Chondrocyte (in vitro differentiated cells): ENCODE data around the gene DUSP15. TPM values are rescaled to one million over a fixed set of nuclear protein-coding genes. Genes with fewer than 3 reads are reported as not detected.

Experiments used
- DNase-seq: peaks from one replicate; pipeline ENCODE4 v3.0.0; 2021; ENCODE audit warnings: mixed read lengths, low spot score
- H3K27ac Mint-ChIP-seq: one replicate; pipeline ENCODE4 v1.8.0; 2021; ENCODE audit warnings: mild to moderate bottlenecking, moderate library complexity, mixed read lengths; ENCODE audit not compliant: unreplicated experiment
- H3K27me3 Mint-ChIP-seq: 2 replicates; pipeline ENCODE4 v1.8.0; 2021; ENCODE audit warnings: low read depth, mixed read lengths
- H3K36me3 Mint-ChIP-seq: 2 replicates; pipeline ENCODE4 v1.8.0; 2021; ENCODE audit warnings: low read depth, mixed read lengths
- H3K4me1 Mint-ChIP-seq: 2 replicates; pipeline ENCODE4 v1.8.0; 2021; ENCODE audit warnings: low read depth, mild to moderate bottlenecking, mixed read lengths
- H3K4me3 Mint-ChIP-seq: one replicate; pipeline ENCODE4 v1.8.0; 2021; ENCODE audit warnings: mild to moderate bottlenecking, moderate library complexity, mixed read lengths; ENCODE audit not compliant: unreplicated experiment
- H3K9me3 Mint-ChIP-seq: 2 replicates; pipeline ENCODE4 v1.8.0; 2021; ENCODE audit warnings: low read depth, mixed read lengths
- total RNA-seq: library from RNA; stranded (reverse); gene quantifications from 3 replicates; pipeline ENCODE4 v1.2.1, GENCODE V29; 2021
- TF ChIP-seq, protein P1 (sequence below): fragments of 200-600 bp; sonication (generic); IDR thresholded peaks from 2 replicates; pipeline ENCODE4 v1.5.0; 2021; ENCODE audit warnings: antibody characterized with exemption, mild to moderate bottlenecking, moderate library complexity

Gene DUSP15
- total RNA-seq, 1 donor from 2014 or later, result 11.5 TPM

GRCh38 chr20:31840906-31841816, 29.2 kb downstream of the DUSP15 start:
- no peaks in the 10 kb centered on the region for H3K27me3 Mint-ChIP-seq
- DNase-seq, result no peak
- peaks cover 2% of the 10 kb centered on the region for H3K36me3 Mint-ChIP-seq
- TF ChIP-seq, protein P1, sequence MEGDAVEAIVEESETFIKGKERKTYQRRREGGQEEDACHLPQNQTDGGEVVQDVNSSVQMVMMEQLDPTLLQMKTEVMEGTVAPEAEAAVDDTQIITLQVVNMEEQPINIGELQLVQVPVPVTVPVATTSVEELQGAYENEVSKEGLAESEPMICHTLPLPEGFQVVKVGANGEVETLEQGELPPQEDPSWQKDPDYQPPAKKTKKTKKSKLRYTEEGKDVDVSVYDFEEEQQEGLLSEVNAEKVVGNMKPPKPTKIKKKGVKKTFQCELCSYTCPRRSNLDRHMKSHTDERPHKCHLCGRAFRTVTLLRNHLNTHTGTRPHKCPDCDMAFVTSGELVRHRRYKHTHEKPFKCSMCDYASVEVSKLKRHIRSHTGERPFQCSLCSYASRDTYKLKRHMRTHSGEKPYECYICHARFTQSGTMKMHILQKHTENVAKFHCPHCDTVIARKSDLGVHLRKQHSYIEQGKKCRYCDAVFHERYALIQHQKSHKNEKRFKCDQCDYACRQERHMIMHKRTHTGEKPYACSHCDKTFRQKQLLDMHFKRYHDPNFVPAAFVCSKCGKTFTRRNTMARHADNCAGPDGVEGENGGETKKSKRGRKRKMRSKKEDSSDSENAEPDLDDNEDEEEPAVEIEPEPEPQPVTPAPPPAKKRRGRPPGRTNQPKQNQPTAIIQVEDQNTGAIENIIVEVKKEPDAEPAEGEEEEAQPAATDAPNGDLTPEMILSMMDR, result peak; percentile 46
- no peak overlapping the region for H3K27ac Mint-ChIP-seq
- no peak overlapping the region for H3K4me3 Mint-ChIP-seq
- H3K9me3 Mint-ChIP-seq, result no peaks in the 10 kb centered on the region
- H3K4me1 Mint-ChIP-seq, result peaks cover 38% of the 10 kb centered on the region

DNA sequence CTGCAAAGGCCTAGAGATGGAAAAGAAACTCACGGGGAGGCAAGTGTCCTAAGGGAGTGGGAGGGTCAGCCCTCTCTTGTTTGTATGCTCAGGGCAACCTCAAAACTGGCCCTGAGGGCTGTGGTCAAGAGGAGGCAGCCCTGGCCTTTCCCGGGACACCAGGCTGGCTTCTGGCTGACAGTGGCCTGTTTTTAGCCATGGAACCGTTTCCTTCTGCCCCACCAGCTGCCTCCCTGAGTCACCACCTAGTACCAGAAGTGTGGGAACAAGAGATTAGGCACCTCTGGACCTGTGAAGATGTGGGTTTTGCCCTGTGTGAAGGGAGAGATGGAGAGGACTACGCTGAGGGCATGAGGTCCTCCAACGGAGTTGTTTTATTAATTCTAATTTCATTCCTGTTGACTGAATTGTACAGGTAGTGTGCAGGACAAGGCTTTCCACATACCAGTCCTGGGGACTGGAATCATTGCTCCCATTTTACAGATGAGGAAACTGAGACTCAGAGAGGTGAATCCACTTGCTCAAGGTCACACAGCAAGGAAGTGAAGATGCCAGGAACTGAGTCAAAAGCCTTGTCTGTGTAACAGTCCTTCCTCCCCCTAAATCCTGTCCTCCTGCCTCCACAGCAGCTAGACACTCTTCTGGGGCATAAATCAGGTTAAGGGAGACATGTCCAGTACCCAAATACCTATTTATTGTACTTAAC, 30.4 kb downstream of the DUSP15 start:
- DNase-seq, result no peak
- Mint-ChIP-seq H3K4me1 (peaks cover 38% of the 10 kb centered on the region), H3K36me3 (peaks cover 2% of the 10 kb centered on the region), H3K27me3 (no peaks in the 10 kb centered on the region), H3K9me3 (no peaks in the 10 kb centered on the region), H3K27ac (no peak overlapping the region), H3K4me3 (no peak overlapping the region)
- TF ChIP-seq, protein P1, result no peak

DNA sequence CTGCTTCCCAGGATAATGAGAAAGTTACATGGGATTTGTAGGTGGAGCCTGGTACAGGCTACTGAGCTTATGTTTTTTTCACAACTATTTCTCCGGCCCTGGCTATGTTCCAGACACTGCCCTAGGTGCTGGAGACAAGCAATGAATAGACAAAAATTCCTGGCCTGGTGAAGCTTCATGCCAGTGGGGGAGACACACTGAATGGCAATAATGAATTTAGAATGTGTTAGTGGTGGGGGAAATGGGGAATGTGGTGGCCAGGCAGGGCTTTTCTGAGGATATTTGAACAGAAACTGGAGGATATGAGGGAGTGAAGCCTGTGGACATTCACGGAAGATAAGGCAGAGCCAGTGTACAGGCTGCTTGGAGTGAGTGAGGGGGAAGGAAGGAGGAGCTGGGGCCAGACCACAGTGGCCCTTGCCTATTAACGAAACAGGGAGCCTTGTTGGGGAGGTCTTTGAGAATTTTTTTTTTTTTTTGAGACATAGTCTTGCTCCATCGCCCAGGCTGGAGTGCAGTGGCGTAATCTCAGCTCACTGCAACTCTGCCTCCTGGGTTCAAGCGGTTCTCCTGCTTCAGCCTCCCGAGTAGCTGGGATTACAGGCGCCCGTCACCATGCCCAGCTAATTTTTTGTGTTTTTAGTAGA, 31.6 kb downstream of the DUSP15 start:
- H3K9me3 Mint-ChIP-seq, result no peaks in the 10 kb centered on the region
- peaks cover 38% of the 10 kb centered on the region for H3K4me1 Mint-ChIP-seq
- TF ChIP-seq, protein P1, result no peak
- DNase-seq, result no peak
- H3K36me3 Mint-ChIP-seq, result peaks cover 2% of the 10 kb centered on the region
- H3K27me3 Mint-ChIP-seq, result no peaks in the 10 kb centered on the region
- H3K4me3 Mint-ChIP-seq, result no peak overlapping the region
- H3K27ac Mint-ChIP-seq, result no peak overlapping the region

GRCh38 chr20:31837896-31838397, 32.4 kb downstream of the DUSP15 start:
- TF ChIP-seq, protein P1, result no peak
- no peaks in the 10 kb centered on the region for H3K36me3 Mint-ChIP-seq
- H3K27me3 Mint-ChIP-seq, result no peaks in the 10 kb centered on the region
- H3K4me3 Mint-ChIP-seq, result no peak overlapping the region
- no peak overlapping the region for H3K27ac Mint-ChIP-seq
- peaks cover 38% of the 10 kb centered on the region for H3K4me1 Mint-ChIP-seq
- no peak for DNase-seq
- no peaks in the 10 kb centered on the region for H3K9me3 Mint-ChIP-seq
